GM23338 (cell line): Measurements from ENCODE around the gene RNF145. TPM values are rescaled to one million over a fixed set of nuclear protein-coding genes. Genes with fewer than 3 reads are reported as not detected.

Source experiments
- ATAC-seq: fragments of 200-7000 bp; cut with Tn5 transposase; 3 replicates; pipeline ENCODE4 v1.9.1; 2020
- DNase-seq: peaks from one replicate; pipeline ENCODE4 v3.0.0-alpha.2; 2015; ENCODE audit warnings: low spot score
- H2AFZ ChIP-seq: fragments of 200-600 bp; sonication (generic); 2 replicates; pipeline ENCODE4 v1.8.0; 2016; ENCODE audit warnings: antibody characterized with exemption, mild to moderate bottlenecking, moderate library complexity
- H3F3A ChIP-seq: fragments of 200-600 bp; sonication (generic); replicated peaks from 2 replicates; pipeline ENCODE4 v1.8.0; 2017; ENCODE audit warnings: antibody characterized with exemption, mixed run types, low read depth
- H3K27ac ChIP-seq: fragments of 200-600 bp; sonication (generic); 2 replicates; pipeline ENCODE4 v1.6.1; 2016; ENCODE audit warnings: low read depth
- H3K27me3 ChIP-seq: fragments of 200-600 bp; sonication (generic); 2 replicates; pipeline ENCODE4 v1.8.0; 2016; ENCODE audit warnings: mild to moderate bottlenecking, mixed run types, moderate library complexity; ENCODE audit not compliant: insufficient read depth
- H3K36me3 ChIP-seq: fragments of 200-600 bp; sonication (generic); 2 replicates; pipeline ENCODE4 v1.8.0; 2016; ENCODE audit warnings: mild to moderate bottlenecking; ENCODE audit not compliant: insufficient read depth
- H3K4me1 ChIP-seq: fragments of 200-600 bp; sonication (generic); 2 replicates; pipeline ENCODE4 v1.8.0; 2016; ENCODE audit warnings: mild to moderate bottlenecking, moderate library complexity; ENCODE audit not compliant: insufficient read depth
- H3K4me2 ChIP-seq: fragments of 200-600 bp; sonication (generic); 2 replicates; pipeline ENCODE4 v1.7.1; 2017; ENCODE audit warnings: mixed run types
- H3K4me3 ChIP-seq: fragments of 200-600 bp; sonication (generic); 2 replicates; pipeline ENCODE4 v1.6.1; 2016; ENCODE audit warnings: mixed run types
- H3K79me2 ChIP-seq: fragments of 200-600 bp; sonication (generic); replicated peaks from 2 replicates; pipeline ENCODE4 v1.8.0; 2017; ENCODE audit warnings: mild to moderate bottlenecking; ENCODE audit not compliant: insufficient read depth
- H3K9me2 ChIP-seq: fragments of 200-600 bp; sonication (generic); 2 replicates; pipeline ENCODE4 v1.8.0; 2017; ENCODE audit not compliant: insufficient read depth
- H4K20me1 ChIP-seq: fragments of 200-600 bp; sonication (generic); replicated peaks from 2 replicates; pipeline ENCODE4 v1.8.0; 2017; ENCODE audit warnings: mild to moderate bottlenecking; ENCODE audit not compliant: insufficient read depth
- H3K27ac Mint-ChIP-seq: 2 replicates; pipeline ENCODE4 v1.8.0; 2020; ENCODE audit warnings: inconsistent platforms, mild to moderate bottlenecking, moderate library complexity, mixed read lengths
- H3K27me3 Mint-ChIP-seq: 3 replicates; pipeline ENCODE4 v1.8.0; 2022; ENCODE audit warnings: low read depth, mild to moderate bottlenecking, moderate library complexity, mixed read lengths, inconsistent platforms; ENCODE audit not compliant: insufficient read depth, poor library complexity
- H3K36me3 Mint-ChIP-seq: 3 replicates; pipeline ENCODE4 v1.8.0; 2021; ENCODE audit warnings: low read depth, mild to moderate bottlenecking, inconsistent platforms, moderate library complexity, mixed read lengths
- H3K4me1 Mint-ChIP-seq: 3 replicates; pipeline ENCODE4 v1.8.0; 2020; ENCODE audit warnings: mild to moderate bottlenecking, inconsistent platforms, mixed read lengths
- H3K4me3 Mint-ChIP-seq: 3 replicates; pipeline ENCODE4 v1.8.0; 2021; ENCODE audit warnings: moderate library complexity, mild to moderate bottlenecking, inconsistent platforms, mixed read lengths
- H3K9me3 Mint-ChIP-seq: 3 replicates; pipeline ENCODE4 v1.8.0; 2020; ENCODE audit warnings: moderate library complexity, mild to moderate bottlenecking, inconsistent platforms, mixed read lengths
- CREB1 ChIP-seq: fragments of 250-450 bp; sonication (Bioruptor Pico); IDR thresholded peaks from 2 replicates; pipeline ENCODE4 v1.5.0; 2020; ENCODE audit warnings: low read depth, mild to moderate bottlenecking, moderate library complexity
- CTCF ChIP-seq, 2 experiments: fragments of 200-600 bp in 1 of 2; sonication (generic) in 1 of 2; conservative IDR thresholded peaks; 2 replicates each; pipeline versions ENCODE4 v1.5.1 to v1.6.1; 2016 to 2017; ENCODE audit warnings: antibody characterized with exemption in 2 of 2, low read depth in 2 of 2, mild to moderate bottlenecking in 2 of 2, moderate library complexity in 1 of 2
- EZH2 ChIP-seq: fragments of 200-600 bp; sonication (generic); IDR thresholded peaks from one replicate; pipeline ENCODE4 v1.8.0; 2017; ENCODE audit warnings: antibody characterized with exemption, mild to moderate bottlenecking, low read depth; ENCODE audit not compliant: unreplicated experiment
- EZH2phosphoT487 ChIP-seq: fragments of 200-600 bp; sonication (generic); IDR thresholded peaks from one replicate; pipeline ENCODE4 v1.8.1; 2018; ENCODE audit warnings: antibody characterized with exemption; ENCODE audit not compliant: unreplicated experiment
- JUNB ChIP-seq: IDR thresholded peaks from one replicate; pipeline ENCODE4 v1.6.1; 2016; ENCODE audit warnings: antibody characterized with exemption; ENCODE audit not compliant: unreplicated experiment
- NANOG ChIP-seq: IDR thresholded peaks from 2 replicates; pipeline ENCODE4 v1.6.1; 2016; ENCODE audit warnings: antibody characterized with exemption, borderline replicate concordance
- REST ChIP-seq: IDR thresholded peaks from one replicate; pipeline ENCODE4 v1.6.1; 2018; ENCODE audit warnings: antibody characterized with exemption; ENCODE audit not compliant: unreplicated experiment
- STAT1 ChIP-seq: IDR thresholded peaks from one replicate; pipeline ENCODE4 v1.6.1; 2016; ENCODE audit warnings: antibody characterized with exemption; ENCODE audit not compliant: unreplicated experiment
- ZNF114 ChIP-seq: fragments of 250-450 bp; sonication (Bioruptor Pico); IDR thresholded peaks from 2 replicates; pipeline ENCODE4 v1.5.0; 2020; ENCODE audit warnings: mild to moderate bottlenecking, moderate library complexity
- ZNF462 ChIP-seq: fragments of 250-450 bp; sonication (Bioruptor Pico); IDR thresholded peaks from 2 replicates; pipeline ENCODE4 v1.5.0; 2020; ENCODE audit warnings: mild to moderate bottlenecking, moderate library complexity
- polyA plus RNA-seq: library from polyadenylated mRNA; unstranded; fragments of >200 nt; fragmentation: Nextera tagmentation; extraction: Ambion mirVana; gene quantifications from 2 replicates; pipeline ENCODE4 v1.2.1, GENCODE V29; 2016
- total RNA-seq: library from RNA; depleted of rRNA; stranded (reverse); fragments of >200 nt; shearing (Covaris generic); gene quantifications from 2 replicates; pipeline ENCODE4 v1.2.3, GENCODE V29; 2014

RNF145 gene
- total and polyA plus RNA-seq, 2 experiments from 2014 or later, result 15.6 to 43.5 TPM

- no peak for ATAC-seq
- Histone ChIP-seq H3K4me2 (no peak overlapping the region), H3K9me2 (no peaks in the 10 kb centered on the region)
These were observed 30.4 kb downstream of the RNF145 start for GRCh38 chr5:159178978-159179377.

GRCh38 chr5:159175547-159175946, 33.8 kb downstream of the RNF145 start:
- Histone ChIP-seq H3K4me3 (no peak overlapping the region), H3F3A (no peaks in the 10 kb centered on the region), H3K4me2 (no peak overlapping the region), H2AFZ (no peak overlapping the region), H3K4me1 (no peaks in the 10 kb centered on the region), H3K9me2 (no peaks in the 10 kb centered on the region), H3K27ac (no peak overlapping the region), H4K20me1 (peaks cover 5% of the 10 kb centered on the region; the same call in 1 of the 2 replicates), H3K79me2 (no peaks in the 10 kb centered on the region), H3K36me3 (0 out of 2 replicates have a peak, but pooled peaks cover 5% of the 10 kb centered on the region), H3K27me3 (no peaks in the 10 kb centered on the region)
- no peak overlapping the region for H3K4me3 Mint-ChIP-seq
- H3K4me1 Mint-ChIP-seq, result no peaks in the 10 kb centered on the region
- no peak for TF ChIP-seq CREB1 (CRISPR knock-in tag)
- no peak for TF ChIP-seq EZH2phosphoT487
- TF ChIP-seq REST, result no peak
- no peak for TF ChIP-seq ZNF462 (CRISPR knock-in tag)
- no peak for TF ChIP-seq CTCF (conservative IDR thresholded peaks at IDR 0.05; ENCODE audit: low read depth in 2 of 2)
- no peak for TF ChIP-seq EZH2
- TF ChIP-seq STAT1, result no peak
- H3K27me3 Mint-ChIP-seq, result no peaks in the 10 kb centered on the region
- no peaks in the 10 kb centered on the region for H3K9me3 Mint-ChIP-seq
- peaks cover 8% of the 10 kb centered on the region; the same call in 1 of the 3 replicates for H3K36me3 Mint-ChIP-seq
- DNase-seq (no peak), ATAC-seq (no peak)
- no peak overlapping the region for H3K27ac Mint-ChIP-seq

More at GRCh38 chr5:159178978-159179377, 30.4 kb downstream of the RNF145 start:
- peaks cover 8% of the 10 kb centered on the region; the same call in 1 of the 3 replicates for H3K36me3 Mint-ChIP-seq
- Histone ChIP-seq H3K4me1 (no peaks in the 10 kb centered on the region), H3K27me3 (no peaks in the 10 kb centered on the region), H3K27ac (no peak overlapping the region), H3F3A (no peaks in the 10 kb centered on the region), H3K36me3 (0 out of 2 replicates have a peak, but pooled peaks cover 5% of the 10 kb centered on the region), H2AFZ (no peak overlapping the region), H3K79me2 (no peaks in the 10 kb centered on the region), H4K20me1 (peaks cover 5% of the 10 kb centered on the region; the same call in 1 of the 2 replicates), H3K4me3 (no peak overlapping the region)
- H3K4me3 Mint-ChIP-seq, result no peak overlapping the region
- H3K27me3 Mint-ChIP-seq, result no peaks in the 10 kb centered on the region
- H3K27ac Mint-ChIP-seq, result no peak overlapping the region
- H3K4me1 Mint-ChIP-seq, result no peaks in the 10 kb centered on the region
- DNase-seq, result no peak
- TF ChIP-seq ZNF114 (no peak), JUNB (no peak), NANOG (no peak), CREB1 (CRISPR knock-in tag) (no peak)
- H3K9me3 Mint-ChIP-seq, result no peaks in the 10 kb centered on the region
